ENCODE data around the gene TEAD1. TPM values are rescaled to one million over a fixed set of nuclear protein-coding genes. Genes with fewer than 3 reads are reported as not detected.

The TEAD1 gene
- total and polyA plus RNA-seq, 10 of the 15 experiments (the other 5 are each of a cell fraction or from before 2014, with no cell fraction given): 0.01 to 0.59 (median 0.04) TPM; not detected in 6

DNA sequence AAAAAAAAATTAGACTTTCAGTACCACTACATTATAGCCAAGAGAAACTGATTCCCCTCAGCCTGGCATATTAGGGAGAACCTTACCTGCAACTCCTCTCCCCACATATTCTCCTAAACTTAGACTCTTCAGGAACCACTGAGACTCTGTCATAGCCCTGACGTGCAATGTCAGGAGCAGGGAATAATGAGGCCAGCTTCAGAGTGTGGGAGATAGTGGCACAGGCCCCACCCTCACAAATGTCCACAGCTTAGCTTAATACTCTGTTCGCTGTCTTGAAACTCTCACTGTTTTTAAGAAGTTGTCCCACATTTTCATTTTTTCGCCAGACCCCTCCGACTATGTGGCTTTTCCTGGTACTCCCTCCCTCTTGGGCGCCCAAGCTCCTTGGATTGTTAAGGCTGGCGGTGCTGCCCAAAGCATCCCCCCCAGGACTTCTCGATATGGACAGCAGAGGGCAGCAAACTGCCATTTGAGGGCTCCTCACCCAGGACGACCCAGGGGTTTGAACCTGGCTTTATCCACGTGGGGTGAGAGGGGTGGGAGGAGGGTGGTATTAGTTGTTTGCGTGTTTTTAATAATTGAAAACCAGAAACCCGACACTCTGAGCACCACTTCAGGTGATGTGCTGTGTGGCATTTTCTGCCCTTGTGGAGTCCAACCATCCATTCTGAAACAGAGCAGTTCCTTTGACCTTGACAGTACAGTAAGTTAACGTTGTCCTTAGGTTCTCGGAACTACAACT, 289.7 kb downstream of the TEAD1 start:
- H3K4me1 ChIP-seq (ENCODE audit: control insufficient read depth, insufficient read depth, low read length): no peaks in the 10 kb centered on the region
- TF ChIP-seq ZNF592 (IDR thresholded peaks at IDR 0.05) (0 out of 2 replicates have a peak, but pooled peaks have one; percentile 46), YY1 (IDR thresholded peaks at IDR 0.05; ENCODE audit: low read depth, low read length) (peak; percentile 46; the same call in 1 of the 2 replicates), MTA2 (IDR thresholded peaks at IDR 0.05; ENCODE audit: low read depth) (no peak), RAD21 (IDR thresholded peaks at IDR 0.05; ENCODE audit: insufficient read depth, low read depth, low read length) (peak; percentile 75), ZSCAN29 (IDR thresholded peaks at IDR 0.05) (no peak), CTCF (IDR thresholded peaks at IDR 0.05 in 2 of 3, conservative IDR thresholded peaks at IDR 0.05 in 1 of 3; ENCODE audit: control insufficient read depth in 2 of 3, extremely low read depth in 1 of 3, insufficient read depth in 1 of 3, low read depth in 3 of 3, low read length in 3 of 3) (peak; percentile 68 to 86 (median 75)), SMARCA5 (IDR thresholded peaks at IDR 0.05) (0 out of 2 replicates have a peak, but pooled peaks have one; percentile 44), IKZF1 (conservative IDR thresholded peaks at IDR 0.05) (peak; percentile 30; the same call in 1 of the 2 replicates), SMC3 (IDR thresholded peaks at IDR 0.05; ENCODE audit: borderline replicate concordance, low read length) (peak; percentile 90)
- TF ChIP-seq, protein P1, sequence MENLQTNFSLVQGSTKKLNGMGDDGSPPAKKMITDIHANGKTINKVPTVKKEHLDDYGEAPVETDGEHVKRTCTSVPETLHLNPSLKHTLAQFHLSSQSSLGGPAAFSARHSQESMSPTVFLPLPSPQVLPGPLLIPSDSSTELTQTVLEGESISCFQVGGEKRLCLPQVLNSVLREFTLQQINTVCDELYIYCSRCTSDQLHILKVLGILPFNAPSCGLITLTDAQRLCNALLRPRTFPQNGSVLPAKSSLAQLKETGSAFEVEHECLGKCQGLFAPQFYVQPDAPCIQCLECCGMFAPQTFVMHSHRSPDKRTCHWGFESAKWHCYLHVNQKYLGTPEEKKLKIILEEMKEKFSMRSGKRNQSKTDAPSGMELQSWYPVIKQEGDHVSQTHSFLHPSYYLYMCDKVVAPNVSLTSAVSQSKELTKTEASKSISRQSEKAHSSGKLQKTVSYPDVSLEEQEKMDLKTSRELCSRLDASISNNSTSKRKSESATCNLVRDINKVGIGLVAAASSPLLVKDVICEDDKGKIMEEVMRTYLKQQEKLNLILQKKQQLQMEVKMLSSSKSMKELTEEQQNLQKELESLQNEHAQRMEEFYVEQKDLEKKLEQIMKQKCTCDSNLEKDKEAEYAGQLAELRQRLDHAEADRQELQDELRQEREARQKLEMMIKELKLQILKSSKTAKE (IDR thresholded peaks at IDR 0.05; ENCODE audit: low read depth, poor library complexity, severe bottlenecking): peak; percentile 23
- intact Hi-C loops (cut with micrococcal nuclease; ENCODE audit: unreplicated experiment): loop anchor here (1.0 to 10.0 kb wide), 8 partner anchors 151 to 501 kb away; partner anchors contain the start of gene BTBD10
- H3K79me2 ChIP-seq (ENCODE audit: control insufficient read depth, insufficient read depth, low read length): no peaks in the 10 kb centered on the region
- in situ Hi-C loops (cut with MboI): loop anchor here (5.0 to 25.0 kb wide), 3 partner anchors 223 to 378 kb away; no protein-coding TSS in a partner anchor
- FAIRE-seq (peak; percentile 83), ATAC-seq (peak; percentile 97), DNase-seq (ENCODE audit: low read depth, low spot score) (peak; percentile 7)
- H3K4me3 ChIP-seq: no peak overlapping the region
- CTCF ChIA-PET: interaction anchor here (0.6 to 11.6 kb wide), 41 partner anchors 10 to 504 kb away, joined by 3 to 201 read pairs (median 4); partner anchors contain the start of gene RASSF10
- no peak overlapping the region for H3K27ac ChIP-seq (ENCODE audit: control insufficient read depth, insufficient read depth)
- SMC1A ChIA-PET (ENCODE audit: uncharacterized antibody, unreplicated experiment): interaction anchor here (0.6 to 6.0 kb wide), 30 partner anchors 11 to 275 kb away, joined by 3 to 106 read pairs (median 4); no protein-coding TSS in a partner anchor
- no peaks in the 10 kb centered on the region for H3K27me3 ChIP-seq (replicated peaks in 1 of 2; ENCODE audit: control insufficient read depth in 2 of 2, insufficient read depth in 2 of 2, low read length in 1 of 2)
- BruUV-seq (replicated peaks): no TSS peak
- no peaks in the 10 kb centered on the region for H3K9me3 ChIP-seq (replicated peaks; ENCODE audit: control insufficient read depth, insufficient read depth, low read length)
- H3K4me2 ChIP-seq (ENCODE audit: control insufficient read depth, insufficient read depth): no peak overlapping the region
- WGBS (ENCODE audit: insufficient coverage, insufficient replicate concordance, low lambda C conversion rate, missing lambda C conversion rate): 7% methylated on average over 13 of the region's 13 CpGs
- H3K9ac ChIP-seq (ENCODE audit: control insufficient read depth, insufficient read depth, low read length): no peak overlapping the region
- no peaks in the 10 kb centered on the region for H3K36me3 ChIP-seq (ENCODE audit: control insufficient read depth in 2 of 2, insufficient read depth in 2 of 2, low read length in 1 of 2)
- POLR2A ChIA-PET: interaction anchor here (0.7 kb wide), 1 partner anchor 101 kb away, joined by 3 read pairs; no protein-coding TSS in a partner anchor
- RAD21 ChIA-PET (ENCODE audit: unreplicated experiment): interaction anchor here (0.6 to 8.5 kb wide), 34 partner anchors 11 to 658 kb away, joined by 3 to 84 read pairs (median 4); no protein-coding TSS in a partner anchor
- H4K20me1 ChIP-seq (ENCODE audit: control insufficient read depth, insufficient read depth): no peaks in the 10 kb centered on the region
- no peak overlapping the region for H2AFZ ChIP-seq (ENCODE audit: control insufficient read depth, low read depth, low read length)
